ENCODE results near the gene PCDHGA8. TPM values are rescaled to one million over a fixed set of nuclear protein-coding genes. Genes with fewer than 3 reads are reported as not detected.

PCDHGA8 gene
- total RNA-seq, 1 experiment from 2014 or later, result 0.18 TPM

DNA sequence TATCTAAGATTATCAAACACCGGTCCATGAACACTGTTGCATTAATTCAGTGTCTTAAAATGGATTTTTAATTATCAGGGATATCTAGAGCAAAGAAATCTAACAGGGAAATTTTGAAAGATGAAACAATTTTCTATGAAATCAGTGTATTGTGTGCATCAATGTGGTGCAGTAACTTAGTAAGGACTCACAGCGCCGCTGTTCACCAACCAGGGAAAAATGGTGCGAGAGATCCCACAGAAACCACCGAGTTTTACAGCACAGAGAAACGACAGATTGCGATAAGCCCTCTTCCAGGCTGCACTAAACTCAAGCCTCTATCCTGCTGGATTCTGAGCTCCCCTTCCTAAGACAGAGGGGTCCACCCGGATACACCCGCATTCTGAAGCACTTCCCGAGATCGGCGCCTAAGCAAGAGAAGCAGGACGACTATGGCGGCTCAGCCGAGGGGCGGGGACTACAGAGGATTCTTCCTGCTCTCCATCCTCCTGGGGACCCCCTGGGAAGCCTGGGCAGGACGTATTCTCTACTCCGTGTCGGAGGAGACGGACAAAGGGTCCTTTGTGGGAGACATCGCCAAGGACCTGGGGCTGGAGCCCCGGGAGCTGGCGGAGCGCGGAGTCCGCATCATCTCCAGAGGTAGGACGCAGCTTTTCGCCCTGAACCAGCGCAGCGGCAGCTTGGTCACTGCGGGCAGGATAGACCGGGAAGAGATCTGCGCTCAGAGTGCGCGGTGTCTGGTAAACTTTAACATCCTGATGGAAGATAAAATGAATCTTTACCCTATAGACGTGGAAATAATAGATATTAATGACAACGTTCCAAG is 9.8 kb upstream of the PCDHGA8 start, which contains the start of gene PCDHGA7:
PCDHGA7 (plus strand) TSS at position 274 of the 826 bp plus-strand sequence; CDS start at position 432, 158 bp downstream.
- no TSS peak for BruUV-seq (replicated peaks)
- no peak for ATAC-seq
- Histone ChIP-seq H3K36me3 (ENCODE audit: control insufficient read depth, insufficient read depth, low read length) (no peaks in the 10 kb centered on the region), H3K27me3 (ENCODE audit: control insufficient read depth, insufficient read depth, low read length) (0 out of 2 replicates have a peak, but pooled peaks cover 2% of the 10 kb centered on the region), H3K4me1 (ENCODE audit: control insufficient read depth, insufficient read depth, low read length) (no peaks in the 10 kb centered on the region), H3K9me3 (ENCODE audit: control insufficient read depth, insufficient read depth, low read depth, low read length) (no peaks in the 10 kb centered on the region), H3K27ac (ENCODE audit: low read length) (no peak within 1 kb of the TSS), H3K4me3 (ENCODE audit: low read depth in 2 of 2, low read length in 2 of 2) (peak within 1 kb of the TSS in 1 of 2 experiments; percentile 18; a peak in 1 of 4 replicates)
- CTCF ChIA-PET, result no interaction called here
- in situ Hi-C loops (cut with HindIII; ENCODE audit: low pct_unique_long_range_greater_than_20kb, low sequenced_read_pairs), result no loop called here
- intact Hi-C loops (cut with micrococcal nuclease; ENCODE audit: unreplicated experiment), result no loop called here
- no peak for DNase-seq (ENCODE audit: low read depth, low spot score)
- no peak for TF ChIP-seq SIN3A (IDR thresholded peaks at IDR 0.05; ENCODE audit: borderline replicate concordance, insufficient read depth, low read depth, low read length)
- TF ChIP-seq, protein P1, sequence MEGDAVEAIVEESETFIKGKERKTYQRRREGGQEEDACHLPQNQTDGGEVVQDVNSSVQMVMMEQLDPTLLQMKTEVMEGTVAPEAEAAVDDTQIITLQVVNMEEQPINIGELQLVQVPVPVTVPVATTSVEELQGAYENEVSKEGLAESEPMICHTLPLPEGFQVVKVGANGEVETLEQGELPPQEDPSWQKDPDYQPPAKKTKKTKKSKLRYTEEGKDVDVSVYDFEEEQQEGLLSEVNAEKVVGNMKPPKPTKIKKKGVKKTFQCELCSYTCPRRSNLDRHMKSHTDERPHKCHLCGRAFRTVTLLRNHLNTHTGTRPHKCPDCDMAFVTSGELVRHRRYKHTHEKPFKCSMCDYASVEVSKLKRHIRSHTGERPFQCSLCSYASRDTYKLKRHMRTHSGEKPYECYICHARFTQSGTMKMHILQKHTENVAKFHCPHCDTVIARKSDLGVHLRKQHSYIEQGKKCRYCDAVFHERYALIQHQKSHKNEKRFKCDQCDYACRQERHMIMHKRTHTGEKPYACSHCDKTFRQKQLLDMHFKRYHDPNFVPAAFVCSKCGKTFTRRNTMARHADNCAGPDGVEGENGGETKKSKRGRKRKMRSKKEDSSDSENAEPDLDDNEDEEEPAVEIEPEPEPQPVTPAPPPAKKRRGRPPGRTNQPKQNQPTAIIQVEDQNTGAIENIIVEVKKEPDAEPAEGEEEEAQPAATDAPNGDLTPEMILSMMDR (IDR thresholded peaks at IDR 0.05), result no peak
- TF ChIP-seq, protein P2, sequence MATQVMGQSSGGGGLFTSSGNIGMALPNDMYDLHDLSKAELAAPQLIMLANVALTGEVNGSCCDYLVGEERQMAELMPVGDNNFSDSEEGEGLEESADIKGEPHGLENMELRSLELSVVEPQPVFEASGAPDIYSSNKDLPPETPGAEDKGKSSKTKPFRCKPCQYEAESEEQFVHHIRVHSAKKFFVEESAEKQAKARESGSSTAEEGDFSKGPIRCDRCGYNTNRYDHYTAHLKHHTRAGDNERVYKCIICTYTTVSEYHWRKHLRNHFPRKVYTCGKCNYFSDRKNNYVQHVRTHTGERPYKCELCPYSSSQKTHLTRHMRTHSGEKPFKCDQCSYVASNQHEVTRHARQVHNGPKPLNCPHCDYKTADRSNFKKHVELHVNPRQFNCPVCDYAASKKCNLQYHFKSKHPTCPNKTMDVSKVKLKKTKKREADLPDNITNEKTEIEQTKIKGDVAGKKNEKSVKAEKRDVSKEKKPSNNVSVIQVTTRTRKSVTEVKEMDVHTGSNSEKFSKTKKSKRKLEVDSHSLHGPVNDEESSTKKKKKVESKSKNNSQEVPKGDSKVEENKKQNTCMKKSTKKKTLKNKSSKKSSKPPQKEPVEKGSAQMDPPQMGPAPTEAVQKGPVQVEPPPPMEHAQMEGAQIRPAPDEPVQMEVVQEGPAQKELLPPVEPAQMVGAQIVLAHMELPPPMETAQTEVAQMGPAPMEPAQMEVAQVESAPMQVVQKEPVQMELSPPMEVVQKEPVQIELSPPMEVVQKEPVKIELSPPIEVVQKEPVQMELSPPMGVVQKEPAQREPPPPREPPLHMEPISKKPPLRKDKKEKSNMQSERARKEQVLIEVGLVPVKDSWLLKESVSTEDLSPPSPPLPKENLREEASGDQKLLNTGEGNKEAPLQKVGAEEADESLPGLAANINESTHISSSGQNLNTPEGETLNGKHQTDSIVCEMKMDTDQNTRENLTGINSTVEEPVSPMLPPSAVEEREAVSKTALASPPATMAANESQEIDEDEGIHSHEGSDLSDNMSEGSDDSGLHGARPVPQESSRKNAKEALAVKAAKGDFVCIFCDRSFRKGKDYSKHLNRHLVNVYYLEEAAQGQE (IDR thresholded peaks at IDR 0.05; ENCODE audit: insufficient read depth in 1 of 2, low read depth in 2 of 2, low read length in 1 of 2), result no peak
- no peak for TF ChIP-seq TCF7L2 (IDR thresholded peaks at IDR 0.05; ENCODE audit: low read depth, low read length)
- POLR2A ChIA-PET, result no interaction called here

DNA sequence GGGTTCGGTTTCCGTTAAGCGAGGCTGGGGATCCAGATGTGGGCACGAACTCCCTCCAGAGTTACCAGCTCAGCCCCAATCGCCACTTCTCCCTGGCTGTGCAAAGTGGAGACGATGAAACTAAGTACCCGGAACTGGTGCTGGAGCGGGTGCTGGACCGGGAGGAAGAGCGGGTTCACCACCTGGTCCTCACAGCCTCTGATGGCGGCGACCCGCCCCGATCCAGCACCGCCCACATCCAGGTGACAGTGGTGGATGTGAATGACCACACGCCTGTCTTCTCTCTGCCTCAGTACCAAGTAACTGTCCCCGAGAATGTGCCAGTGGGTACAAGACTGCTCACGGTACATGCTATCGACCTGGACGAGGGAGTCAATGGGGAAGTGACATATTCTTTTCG is 9.1 kb upstream of the PCDHGA8 start:
- H3K27me3 ChIP-seq (ENCODE audit: control insufficient read depth, insufficient read depth, low read length), result 0 out of 2 replicates have a peak, but pooled peaks cover 2% of the 10 kb centered on the region
- H3K36me3 ChIP-seq (ENCODE audit: control insufficient read depth, insufficient read depth, low read length), result no peaks in the 10 kb centered on the region
- TF ChIP-seq, protein P1 (IDR thresholded peaks at IDR 0.05), result no peak
- no peak for TF ChIP-seq SIN3A (IDR thresholded peaks at IDR 0.05; ENCODE audit: borderline replicate concordance, insufficient read depth, low read depth, low read length)
- TF ChIP-seq POLR2AphosphoS5 (IDR thresholded peaks at IDR 0.05; ENCODE audit: low read depth, low read length), result no peak
- no peak for TF ChIP-seq TCF7L2 (IDR thresholded peaks at IDR 0.05; ENCODE audit: low read depth, low read length)
- TF ChIP-seq, protein P2 (IDR thresholded peaks at IDR 0.05; ENCODE audit: insufficient read depth in 1 of 2, low read depth in 2 of 2, low read length in 1 of 2), result no peak
- in situ Hi-C loops (cut with HindIII; ENCODE audit: low pct_unique_long_range_greater_than_20kb, low sequenced_read_pairs) (no loop called here), intact Hi-C loops (cut with micrococcal nuclease; ENCODE audit: unreplicated experiment) (no loop called here)
- ChIA-PET POLR2A (no interaction called here), CTCF (no interaction called here)
- no peak for DNase-seq (ENCODE audit: low read depth, low spot score)
- H3K9me3 ChIP-seq (ENCODE audit: control insufficient read depth, insufficient read depth, low read depth, low read length), result no peaks in the 10 kb centered on the region
- H3K27ac ChIP-seq (ENCODE audit: low read length), result no peak overlapping the region
- no peak for ATAC-seq
- H3K4me1 ChIP-seq (ENCODE audit: control insufficient read depth, insufficient read depth, low read length), result no peaks in the 10 kb centered on the region
- no peak overlapping the region; a peak in 1 of 4 replicates for H3K4me3 ChIP-seq (ENCODE audit: low read depth in 2 of 2, low read length in 2 of 2)
- BruUV-seq (replicated peaks), result no TSS peak

Measured in Panc1 (cell line).